BJ (cell line): ENCODE data around the gene CAPN14. TPM values are rescaled to one million over a fixed set of nuclear protein-coding genes. Genes with fewer than 3 reads are reported as not detected.

ENCODE experiments used
- CTCF ChIA-PET: fragments of 350-600 bp; formaldehyde crosslinking; extraction: SDS; loops from one replicate; lab custom pipeline; 2021; ENCODE audit warnings: antibody characterized with exemption, inconsistent platforms; lab: Yijun Ruan, JAX
- POLR2A ChIA-PET: fragments of 300-600 bp; sonication (Branson Sonifier 250); formaldehyde crosslinking; extraction: SDS; loops from one replicate; lab custom pipeline; 2021; ENCODE audit warnings: antibody characterized with exemption; lab: Charles Lee
- DNase-seq: peaks from one replicate; pipeline ENCODE4 v3.0.0-alpha.2; 2011; ENCODE audit warnings: low read depth
- H3K27me3 ChIP-seq: 2 replicates; pipeline ENCODE4 v1.6.0; 2011; ENCODE audit warnings: low read length; ENCODE audit not compliant: control insufficient read depth, insufficient read depth
- H3K36me3 ChIP-seq: 2 replicates; pipeline ENCODE4 v1.5.1; 2011; ENCODE audit warnings: low read length; ENCODE audit not compliant: control insufficient read depth, insufficient read depth
- H3K4me3 ChIP-seq: 2 replicates; pipeline ENCODE4 v1.5.1; 2011; ENCODE audit warnings: low read depth, mild to moderate bottlenecking, control low read depth, low read length
- polyA plus RNA-seq: library from polyadenylated mRNA; depleted of rRNA; stranded (reverse); fragments of >200 nt; gene quantifications from 2 replicates; pipeline ENCODE4 v1.2.3, GENCODE V29; 2011
- TF ChIP-seq, protein P1 (sequence below): IDR thresholded peaks from 2 replicates; pipeline ENCODE4 v1.5.1; 2011; ENCODE audit warnings: low read depth, mild to moderate bottlenecking, control low read depth, inconsistent platforms, low read length, moderate library complexity; ENCODE audit not compliant: insufficient read depth

Gene CAPN14
- polyA plus RNA-seq, 1 experiment, result 0.10 TPM

DNA sequence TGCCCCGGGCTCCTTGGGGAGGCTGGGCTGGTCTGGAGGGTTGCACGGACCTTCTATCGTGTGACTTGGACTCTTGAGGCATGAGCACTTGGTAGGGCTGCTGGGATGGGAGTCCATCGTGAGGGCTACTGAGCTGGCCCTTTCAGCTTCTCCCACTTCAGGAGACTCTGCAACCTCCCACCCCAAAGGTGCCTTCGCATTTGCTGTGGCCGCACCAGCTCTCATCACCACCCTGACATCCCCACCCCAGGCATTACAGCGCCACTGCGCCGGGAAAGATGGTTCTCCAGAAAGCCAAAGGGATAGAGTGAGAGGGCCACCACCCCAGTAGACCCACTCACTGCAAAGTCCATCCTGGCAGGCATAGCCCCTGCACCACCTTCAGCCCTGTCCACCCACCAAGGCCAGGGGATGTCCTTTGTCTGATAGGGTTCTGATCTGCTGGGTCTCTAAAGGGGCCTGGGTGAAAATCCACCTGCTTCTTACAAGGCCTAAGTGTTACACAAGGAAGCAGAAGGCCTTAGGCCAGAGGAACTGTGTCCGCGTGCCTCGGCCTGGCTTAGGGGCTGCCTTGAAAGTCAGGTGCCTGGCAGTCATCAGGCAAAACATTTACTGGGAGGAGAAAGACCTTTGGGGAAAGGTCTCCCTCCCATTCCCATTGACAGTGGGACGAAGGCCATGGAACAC, 21.7 kb upstream of the CAPN14 start:
- CTCF ChIA-PET, result interaction anchor here (1.0 to 10.3 kb wide), 2 partner anchors 24 to 94 kb away, joined by 3 to 104 read pairs; no protein-coding TSS in a partner anchor
- H3K4me3 ChIP-seq, result no peak overlapping the region
- POLR2A ChIA-PET, result no interaction called here
- H3K36me3 ChIP-seq, result no peaks in the 10 kb centered on the region; the same call in 1 of the 2 replicates
- no peaks in the 10 kb centered on the region for H3K27me3 ChIP-seq
- TF ChIP-seq, protein P1, sequence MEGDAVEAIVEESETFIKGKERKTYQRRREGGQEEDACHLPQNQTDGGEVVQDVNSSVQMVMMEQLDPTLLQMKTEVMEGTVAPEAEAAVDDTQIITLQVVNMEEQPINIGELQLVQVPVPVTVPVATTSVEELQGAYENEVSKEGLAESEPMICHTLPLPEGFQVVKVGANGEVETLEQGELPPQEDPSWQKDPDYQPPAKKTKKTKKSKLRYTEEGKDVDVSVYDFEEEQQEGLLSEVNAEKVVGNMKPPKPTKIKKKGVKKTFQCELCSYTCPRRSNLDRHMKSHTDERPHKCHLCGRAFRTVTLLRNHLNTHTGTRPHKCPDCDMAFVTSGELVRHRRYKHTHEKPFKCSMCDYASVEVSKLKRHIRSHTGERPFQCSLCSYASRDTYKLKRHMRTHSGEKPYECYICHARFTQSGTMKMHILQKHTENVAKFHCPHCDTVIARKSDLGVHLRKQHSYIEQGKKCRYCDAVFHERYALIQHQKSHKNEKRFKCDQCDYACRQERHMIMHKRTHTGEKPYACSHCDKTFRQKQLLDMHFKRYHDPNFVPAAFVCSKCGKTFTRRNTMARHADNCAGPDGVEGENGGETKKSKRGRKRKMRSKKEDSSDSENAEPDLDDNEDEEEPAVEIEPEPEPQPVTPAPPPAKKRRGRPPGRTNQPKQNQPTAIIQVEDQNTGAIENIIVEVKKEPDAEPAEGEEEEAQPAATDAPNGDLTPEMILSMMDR, result no peak
- no peak for DNase-seq

DNA sequence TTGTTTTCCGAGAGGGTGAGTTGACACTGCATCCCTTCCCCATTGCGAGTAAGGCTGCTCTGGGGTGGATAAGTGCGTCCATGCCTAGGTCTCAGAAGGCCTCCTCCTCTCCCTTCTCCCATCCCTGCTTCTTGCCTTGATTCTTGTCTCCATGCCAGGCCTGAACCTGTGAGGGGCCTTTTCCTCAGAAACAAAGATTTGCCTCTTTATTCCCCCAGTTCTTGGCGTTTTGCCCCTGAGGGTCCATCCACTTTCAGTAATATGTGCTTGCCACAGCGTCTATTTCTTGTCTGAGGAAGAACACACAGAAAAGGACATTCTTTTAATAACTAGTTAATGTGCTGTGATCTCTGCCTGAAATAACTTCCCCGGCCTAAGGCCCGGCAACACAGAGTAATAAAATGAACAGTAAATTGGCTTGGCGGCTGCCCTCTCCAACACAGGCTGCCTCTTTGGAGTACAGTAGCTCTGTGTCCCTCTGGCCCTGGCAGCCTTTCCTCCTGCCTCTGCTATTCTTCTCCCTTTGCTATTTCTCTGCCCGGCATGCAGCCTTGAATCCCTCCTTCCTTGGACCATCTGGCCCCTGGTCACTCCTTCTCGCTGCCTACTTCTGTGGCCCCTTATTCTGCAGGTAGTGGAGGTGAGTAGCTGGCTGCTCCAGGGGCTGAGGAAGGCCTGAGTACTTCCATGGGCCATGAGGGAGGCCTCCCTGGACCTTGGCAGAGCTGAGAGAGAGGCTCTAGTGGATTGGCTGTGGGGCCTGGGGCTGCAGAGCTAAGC, 21.0 kb upstream of the CAPN14 start:
- H3K36me3 ChIP-seq, result no peaks in the 10 kb centered on the region; the same call in 1 of the 2 replicates
- ChIA-PET POLR2A (no interaction called here), CTCF (interaction anchor here (1.0 to 10.3 kb wide), 2 partner anchors 25 to 94 kb away, joined by 3 to 104 read pairs; no protein-coding TSS in a partner anchor)
- H3K27me3 ChIP-seq, result no peaks in the 10 kb centered on the region
- H3K4me3 ChIP-seq, result no peak overlapping the region
- TF ChIP-seq, protein P1, result no peak
- DNase-seq, result no peak

DNA sequence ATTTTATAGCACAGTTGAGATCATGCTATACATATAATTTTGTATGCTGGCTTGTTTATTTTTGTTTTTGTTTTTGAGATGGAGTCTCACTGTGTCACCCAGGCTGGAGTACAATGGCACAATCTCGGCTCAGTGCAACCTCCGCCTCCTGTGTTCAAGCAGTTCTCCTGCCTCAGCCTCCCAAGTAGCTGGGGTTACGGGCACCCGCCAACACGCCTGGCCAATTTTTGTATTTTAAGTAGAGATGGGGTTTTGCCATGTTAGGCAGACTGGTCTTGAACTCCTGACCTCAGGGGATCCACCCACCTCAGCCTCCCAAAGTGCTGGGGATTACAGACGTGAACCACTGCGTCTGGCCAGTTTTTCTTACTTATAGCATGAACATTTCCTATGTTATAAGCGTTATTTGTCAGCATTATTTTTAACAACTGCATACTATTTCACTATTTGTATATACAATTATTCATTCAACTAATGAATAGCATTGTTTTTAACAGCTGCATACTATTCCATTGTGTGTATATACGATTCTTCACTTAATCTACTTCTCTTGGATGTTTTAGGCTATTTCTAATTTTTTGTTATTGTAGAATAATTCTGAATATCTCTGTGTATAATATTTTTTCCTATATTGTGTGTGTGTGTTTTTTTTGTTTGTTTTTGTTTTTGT, 20.2 kb upstream of the CAPN14 start:
- Histone ChIP-seq H3K27me3 (no peaks in the 10 kb centered on the region), H3K4me3 (no peak overlapping the region), H3K36me3 (no peaks in the 10 kb centered on the region; the same call in 1 of the 2 replicates)
- CTCF ChIA-PET, result interaction anchor here (0.8 to 10.3 kb wide), 2 partner anchors 31 to 95 kb away, joined by 3 to 104 read pairs; no protein-coding TSS in a partner anchor
- TF ChIP-seq, protein P1, result no peak
- DNase-seq, result no peak
- POLR2A ChIA-PET, result no interaction called here

DNA sequence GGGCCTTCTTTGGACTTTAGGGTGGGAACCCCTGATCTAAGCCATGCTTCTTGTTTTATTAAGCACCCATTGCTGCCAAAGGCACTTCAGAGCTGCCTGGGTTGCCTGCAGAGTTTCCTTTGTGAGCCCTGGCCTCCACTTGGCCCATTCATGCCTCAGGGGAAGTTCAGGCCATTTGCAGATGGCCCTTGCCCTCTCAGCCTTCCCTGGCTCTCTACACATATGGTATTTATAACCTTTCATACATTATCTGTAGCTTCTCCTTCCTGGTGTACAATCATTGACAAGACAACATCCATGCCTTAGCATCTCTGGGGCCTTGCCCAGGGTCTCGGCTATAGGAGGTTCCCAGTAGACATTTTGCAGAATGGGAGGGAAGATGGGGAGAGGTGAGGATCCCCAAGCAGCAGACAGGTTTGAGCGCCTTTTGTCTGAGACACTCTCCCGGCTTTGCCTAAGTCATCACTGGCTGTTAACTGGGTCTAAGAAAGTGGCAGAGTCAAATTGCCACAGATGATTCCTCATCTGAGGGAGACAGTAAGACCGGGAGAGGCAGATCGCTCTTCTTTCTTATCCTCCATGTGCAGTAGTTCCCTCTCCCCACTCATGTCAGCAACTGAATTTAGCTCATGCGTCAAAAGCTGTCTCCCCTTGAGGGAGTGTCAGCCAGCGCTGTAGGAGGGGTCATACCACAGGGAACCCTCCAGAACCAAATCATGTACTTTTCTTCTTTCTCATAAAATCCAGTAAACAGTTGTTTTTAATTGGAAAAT, 19.3 kb upstream of the CAPN14 start:
- H3K27me3 ChIP-seq, result no peaks in the 10 kb centered on the region
- DNase-seq, result no peak
- TF ChIP-seq, protein P1, result no peak
- no peaks in the 10 kb centered on the region; the same call in 1 of the 2 replicates for H3K36me3 ChIP-seq
- ChIA-PET CTCF (interaction anchor here (0.8 to 10.3 kb wide), 3 partner anchors 32 to 210 kb away, joined by 3 to 104 read pairs (median 3); no protein-coding TSS in a partner anchor), POLR2A (no interaction called here)
- H3K4me3 ChIP-seq, result no peak overlapping the region; the same call in 1 of the 2 replicates
